Measurements from ENCODE around the gene RSPH3. TPM values are rescaled to one million over a fixed set of nuclear protein-coding genes. Genes with fewer than 3 reads are reported as not detected.

Gene RSPH3
- total and polyA plus RNA-seq, 2 donors from 2014 or later, result 5.5 to 20.2 TPM

DNA sequence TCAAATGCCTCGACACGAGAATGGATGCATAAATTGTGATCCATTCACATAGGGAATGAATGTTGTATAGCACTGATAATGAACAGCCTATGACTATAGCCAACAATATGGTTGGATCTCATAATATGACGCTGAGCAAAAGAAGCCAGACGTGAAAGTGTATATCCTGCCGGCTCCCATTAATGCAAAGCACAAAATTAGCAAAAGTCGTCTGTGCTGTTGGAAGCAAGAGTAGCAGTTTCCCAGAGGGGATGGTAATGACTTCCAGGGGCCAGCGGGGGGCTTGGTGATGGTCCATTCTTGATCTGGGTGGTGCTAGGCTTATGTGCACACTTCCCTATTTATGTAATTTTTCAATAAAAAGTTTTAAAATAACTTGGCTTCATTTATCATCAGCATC lies 45.8 kb upstream of the RSPH3 start:
- DNase-seq (no peak), FAIRE-seq (no peak)
- H3K4me1 ChIP-seq (ENCODE audit: control insufficient read depth in 2 of 3, insufficient read depth in 2 of 3, low read depth in 1 of 3, low read length in 3 of 3), result peaks cover 0 to 2% (median 0%) of the 10 kb centered on the region in 3 donors
- H3K9ac ChIP-seq (ENCODE audit: low read length in 3 of 3), result no peak overlapping the region
- H3K9me3 ChIP-seq (ENCODE audit: control insufficient read depth in 2 of 3, insufficient read depth in 1 of 3, low read length in 3 of 3), result no peaks in the 10 kb centered on the region
- H3K27ac ChIP-seq (ENCODE audit: low read depth in 2 of 2, low read length in 2 of 2), result no peak overlapping the region
- H3K4me3 ChIP-seq (ENCODE audit: low read length in 3 of 3), result no peak overlapping the region
- intact Hi-C loops (cut with DNase I), result no loop called here
- TF ChIP-seq, protein P1, sequence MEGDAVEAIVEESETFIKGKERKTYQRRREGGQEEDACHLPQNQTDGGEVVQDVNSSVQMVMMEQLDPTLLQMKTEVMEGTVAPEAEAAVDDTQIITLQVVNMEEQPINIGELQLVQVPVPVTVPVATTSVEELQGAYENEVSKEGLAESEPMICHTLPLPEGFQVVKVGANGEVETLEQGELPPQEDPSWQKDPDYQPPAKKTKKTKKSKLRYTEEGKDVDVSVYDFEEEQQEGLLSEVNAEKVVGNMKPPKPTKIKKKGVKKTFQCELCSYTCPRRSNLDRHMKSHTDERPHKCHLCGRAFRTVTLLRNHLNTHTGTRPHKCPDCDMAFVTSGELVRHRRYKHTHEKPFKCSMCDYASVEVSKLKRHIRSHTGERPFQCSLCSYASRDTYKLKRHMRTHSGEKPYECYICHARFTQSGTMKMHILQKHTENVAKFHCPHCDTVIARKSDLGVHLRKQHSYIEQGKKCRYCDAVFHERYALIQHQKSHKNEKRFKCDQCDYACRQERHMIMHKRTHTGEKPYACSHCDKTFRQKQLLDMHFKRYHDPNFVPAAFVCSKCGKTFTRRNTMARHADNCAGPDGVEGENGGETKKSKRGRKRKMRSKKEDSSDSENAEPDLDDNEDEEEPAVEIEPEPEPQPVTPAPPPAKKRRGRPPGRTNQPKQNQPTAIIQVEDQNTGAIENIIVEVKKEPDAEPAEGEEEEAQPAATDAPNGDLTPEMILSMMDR (IDR thresholded peaks at IDR 0.05; ENCODE audit: borderline replicate concordance, extremely low read depth, insufficient read depth), result no peak
- no peaks in the 10 kb centered on the region for H3K36me3 ChIP-seq (ENCODE audit: control insufficient read depth in 2 of 3, insufficient read depth in 3 of 3, low read length in 3 of 3)
- no peaks in the 10 kb centered on the region for H3K27me3 ChIP-seq (ENCODE audit: control insufficient read depth, insufficient read depth, low read length)

DNA sequence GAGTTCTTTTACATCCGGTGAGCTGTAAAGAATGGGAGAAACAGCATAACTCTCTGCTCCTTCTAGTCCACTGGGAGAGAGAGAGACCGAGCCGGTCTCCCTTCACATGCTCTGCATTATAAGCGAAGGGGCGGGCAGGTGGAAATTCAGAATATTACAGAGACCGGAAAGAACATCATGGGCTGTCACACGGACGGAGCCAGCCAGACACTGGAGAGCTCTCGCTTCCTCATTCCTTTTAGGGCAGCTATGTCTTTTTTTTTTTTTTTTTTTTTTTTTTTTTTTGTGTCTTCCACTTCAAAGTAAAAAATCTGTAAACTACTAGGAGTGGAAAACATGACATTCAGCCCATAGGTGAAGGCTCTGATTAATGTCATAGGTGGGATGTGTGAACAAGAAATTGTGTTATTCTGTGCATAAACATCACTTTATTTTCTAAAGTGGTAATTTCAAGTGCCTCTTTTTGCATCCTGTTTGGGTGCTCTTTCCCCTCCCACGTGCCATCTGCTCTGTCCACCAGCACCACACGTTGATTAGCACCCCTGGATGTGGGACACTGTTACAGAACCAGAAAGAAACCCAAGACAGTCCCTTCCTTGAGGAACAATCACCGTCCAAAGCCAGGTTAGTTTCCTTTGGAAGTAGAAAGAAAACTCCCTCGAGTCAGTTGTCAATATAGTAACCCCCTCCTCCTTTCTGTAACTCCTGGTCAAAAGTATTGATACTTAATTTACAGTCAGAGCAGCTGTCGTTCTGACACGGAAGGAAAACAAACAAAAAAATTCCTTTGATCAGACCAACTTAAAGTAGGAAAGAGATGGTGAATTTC lies 45.1 kb upstream of the RSPH3 start, which contains the start of gene TAGAP:
Gene TAGAP, minus strand, starts transcription at position 93 of the 829 bp plus-strand sequence. CDS start 845 bp downstream, outside the sequence.
- peak within 1 kb of the TSS in 1 of 3 donors; percentile 56 for H3K4me3 ChIP-seq (ENCODE audit: low read length in 3 of 3)
- FAIRE-seq (no peak), DNase-seq (peak in 3 of 5 donors; percentile 34 to 84 (median 39))
- H3K4me1 ChIP-seq (ENCODE audit: control insufficient read depth in 2 of 3, insufficient read depth in 2 of 3, low read depth in 1 of 3, low read length in 3 of 3), result peaks cover 0 to 2% (median 0%) of the 10 kb centered on the region in 3 donors
- TF ChIP-seq, protein P1 (IDR thresholded peaks at IDR 0.05; ENCODE audit: borderline replicate concordance, extremely low read depth, insufficient read depth), result no peak
- no peaks in the 10 kb centered on the region for H3K36me3 ChIP-seq (ENCODE audit: control insufficient read depth in 2 of 3, insufficient read depth in 3 of 3, low read length in 3 of 3)
- H3K27ac ChIP-seq (ENCODE audit: low read depth in 2 of 2, low read length in 2 of 2), result no peak within 1 kb of the TSS
- H3K27me3 ChIP-seq (ENCODE audit: control insufficient read depth, insufficient read depth, low read length), result no peaks in the 10 kb centered on the region
- intact Hi-C loops (cut with DNase I), result no loop called here
- no peak within 1 kb of the TSS for H3K9ac ChIP-seq (ENCODE audit: low read length in 3 of 3)
- H3K9me3 ChIP-seq (ENCODE audit: control insufficient read depth in 2 of 3, insufficient read depth in 1 of 3, low read length in 3 of 3), result no peaks in the 10 kb centered on the region

DNA sequence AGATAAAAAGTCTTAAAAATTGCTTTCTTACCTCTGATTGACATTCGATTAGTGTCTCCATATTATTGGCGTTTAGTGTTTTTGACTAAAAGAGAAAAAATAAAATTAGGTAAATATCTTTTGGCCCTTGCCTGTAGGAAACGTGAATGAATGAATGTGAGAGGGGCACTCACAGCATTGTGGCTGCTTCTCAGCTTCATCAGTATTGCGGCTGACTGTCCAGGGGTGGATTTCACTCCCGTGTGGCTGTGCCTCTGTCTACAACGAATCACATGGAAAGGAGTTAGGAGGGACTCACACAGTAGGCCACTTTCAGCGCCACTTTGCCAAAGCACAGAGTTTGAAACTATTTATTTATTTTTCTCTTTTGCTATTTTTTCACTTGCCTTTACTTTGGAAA lies 43.9 kb upstream of the RSPH3 start:
- intact Hi-C loops (cut with DNase I), result no loop called here
- FAIRE-seq, result no peak
- no peak overlapping the region for H3K27ac ChIP-seq (ENCODE audit: low read depth in 2 of 2, low read length in 2 of 2)

More for the DNA sequence above, 43.9 kb upstream of the RSPH3 start:
- no peaks in the 10 kb centered on the region for H3K27me3 ChIP-seq (ENCODE audit: control insufficient read depth, insufficient read depth, low read length)
- peaks cover 0 to 2% (median 0%) of the 10 kb centered on the region in 3 donors for H3K4me1 ChIP-seq (ENCODE audit: control insufficient read depth in 2 of 3, insufficient read depth in 2 of 3, low read depth in 1 of 3, low read length in 3 of 3)
- no peaks in the 10 kb centered on the region for H3K36me3 ChIP-seq (ENCODE audit: control insufficient read depth in 2 of 3, insufficient read depth in 3 of 3, low read length in 3 of 3)
- DNase-seq, result no peak
- H3K4me3 ChIP-seq (ENCODE audit: low read length in 3 of 3), result no peak overlapping the region
- no peaks in the 10 kb centered on the region for H3K9me3 ChIP-seq (ENCODE audit: control insufficient read depth in 2 of 3, insufficient read depth in 1 of 3, low read length in 3 of 3)
- no peak overlapping the region for H3K9ac ChIP-seq (ENCODE audit: low read length in 3 of 3)
- TF ChIP-seq, protein P1 (IDR thresholded peaks at IDR 0.05; ENCODE audit: borderline replicate concordance, extremely low read depth, insufficient read depth), result no peak

Data from kidney (tissue), 14 donors.